Spinal cord (tissue), 10 donors: Measurements from ENCODE around the gene NCLN. TPM values are rescaled to one million over a fixed set of nuclear protein-coding genes. Genes with fewer than 3 reads are reported as not detected.
A peak's percentile ranks its signal among the peaks of the same experiment; 100 is the strongest.
"Not testable (repeated sequence)": the region's sequence is repeated elsewhere in the genome, so short reads cannot be mapped to it uniquely, and the experiment has no call there.

Experiments used
- DNase-seq, 6 donors: peaks; one replicate each; pipeline versions ENCODE4 v3.0.0 to v3.0.0-alpha.2; 2013 to 2015; ENCODE audit warnings: low spot score in 6 of 6, low read depth in 4 of 6
- H3K27ac ChIP-seq: one replicate; pipeline ENCODE4 v1.5.1; 2013; ENCODE audit warnings: low read depth, low read length, control low read depth
- H3K27me3 ChIP-seq: one replicate; pipeline ENCODE4 v1.6.1; 2013; ENCODE audit warnings: low read length; ENCODE audit not compliant: control insufficient read depth, insufficient read depth
- H3K36me3 ChIP-seq: one replicate; pipeline ENCODE4 v1.6.1; 2013; ENCODE audit warnings: low read length; ENCODE audit not compliant: control insufficient read depth, insufficient read depth
- H3K4me1 ChIP-seq: one replicate; pipeline ENCODE4 v1.6.1; 2013; ENCODE audit warnings: low read length; ENCODE audit not compliant: control insufficient read depth, insufficient read depth
- H3K4me3 ChIP-seq: one replicate; pipeline ENCODE4 v1.5.1; 2013; ENCODE audit warnings: low read depth, low read length, control low read depth
- H3K9me3 ChIP-seq: one replicate; pipeline ENCODE4 v1.6.1; 2013; ENCODE audit warnings: low read length; ENCODE audit not compliant: control insufficient read depth, insufficient read depth
- WGBS: methylation state at CpG from one replicate; pipeline ENCODE4 v1.1.5; 2013; ENCODE audit warnings: missing lambda C conversion rate; ENCODE audit not compliant: insufficient coverage; 5-methylcytosine and 5-hydroxymethylcytosine counted together
- polyA plus RNA-seq, 2 donors: library from polyadenylated mRNA; unstranded; fragments of 120-200 nt; gene quantifications; one replicate each; pipeline ENCODE4 v1.2.1, GENCODE V29; 2013; ENCODE audit not compliant: insufficient read length in 2 of 2
- total RNA-seq, 2 donors: library from RNA; depleted of rRNA in 1 of 2; stranded (reverse); fragments of 120-200 nt in 1 of 2; fragments of >200 nt in 1 of 2; gene quantifications; one replicate each; pipeline versions ENCODE4 v1.2.3 to v1.2.4, GENCODE V29; 2013 to 2014
- donor health status: healthy.

Gene NCLN
- total and polyA plus RNA-seq, 4 donors = 12.1 to 55.4 (median 31.2) TPM

DNA sequence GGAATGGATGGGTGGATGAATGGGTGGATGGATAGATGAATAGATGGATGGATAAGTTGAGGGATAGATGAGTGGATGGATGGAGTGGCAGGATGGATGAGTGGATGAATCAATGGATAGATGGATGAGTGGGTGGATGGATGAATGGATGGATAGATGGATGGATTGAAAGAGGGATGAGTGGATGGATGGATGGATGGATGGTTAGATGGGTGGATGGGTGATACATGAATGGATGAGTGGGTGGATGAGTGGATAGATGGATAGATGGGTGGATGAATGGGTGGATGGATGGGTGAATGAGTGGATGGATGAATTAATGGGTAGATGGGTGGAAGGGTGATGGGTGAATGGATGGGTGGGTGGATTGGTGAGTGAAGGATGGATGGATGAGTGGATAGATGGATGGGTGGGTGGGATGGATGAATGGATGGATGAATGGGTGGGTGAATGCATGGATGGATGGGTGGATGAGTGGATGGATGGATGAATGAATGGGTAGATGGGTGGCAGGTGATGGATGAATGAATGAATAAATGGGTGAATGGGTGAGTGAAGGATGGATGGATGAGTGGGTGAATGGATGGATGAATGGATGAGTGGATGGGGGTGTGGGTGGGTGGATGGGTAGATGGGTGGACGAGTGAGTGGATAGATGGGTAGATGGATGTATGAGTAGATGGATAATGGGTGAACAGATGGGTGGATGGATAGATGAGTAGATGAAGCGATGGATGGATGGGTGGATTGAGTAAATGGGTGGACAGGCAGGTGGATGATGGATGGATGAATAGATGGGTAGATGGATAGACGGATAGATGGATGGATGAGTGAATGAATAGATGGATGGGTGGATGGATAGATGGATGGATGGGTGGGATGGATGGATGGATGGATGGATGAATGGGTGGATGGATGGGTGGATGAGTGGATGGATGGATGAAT is 32.2 kb upstream of the NCLN start:
- Histone ChIP-seq H3K4me3 (no peak overlapping the region), H3K27ac (no peak overlapping the region), H3K36me3 (no peaks in the 10 kb centered on the region), H3K4me1 (no peaks in the 10 kb centered on the region), H3K27me3 (no peaks in the 10 kb centered on the region), H3K9me3 (no peaks in the 10 kb centered on the region)
- WGBS = 73% methylated on average over 3 of the region's 3 CpGs
- no peak for DNase-seq

DNA sequence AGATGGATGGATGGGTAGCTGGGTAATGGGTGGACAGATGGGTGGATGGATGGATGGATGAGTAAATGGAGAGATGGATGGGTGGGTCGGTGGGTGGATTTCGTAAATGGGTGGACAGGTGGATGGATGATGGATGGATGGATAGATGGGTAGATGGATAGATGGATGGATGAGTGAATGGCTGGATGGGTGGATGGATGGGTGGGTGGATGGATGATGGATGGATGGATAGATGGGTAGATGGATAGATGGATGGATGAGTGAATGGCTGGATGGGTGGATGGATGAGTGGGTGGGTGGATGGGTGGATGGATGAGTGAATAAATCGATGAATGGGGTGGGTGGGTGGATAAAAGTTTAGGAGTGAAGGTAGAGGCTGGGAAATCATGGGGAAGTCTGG is 31.3 kb upstream of the NCLN start:
- DNase-seq, H3K4me1 ChIP-seq, H3K4me3 ChIP-seq, H3K27me3 ChIP-seq, H3K27ac ChIP-seq, H3K9me3 ChIP-seq, H3K36me3 ChIP-seq: not testable (repeated sequence)
- 95% methylated on average over 3 of the region's 3 CpGs for WGBS

DNA sequence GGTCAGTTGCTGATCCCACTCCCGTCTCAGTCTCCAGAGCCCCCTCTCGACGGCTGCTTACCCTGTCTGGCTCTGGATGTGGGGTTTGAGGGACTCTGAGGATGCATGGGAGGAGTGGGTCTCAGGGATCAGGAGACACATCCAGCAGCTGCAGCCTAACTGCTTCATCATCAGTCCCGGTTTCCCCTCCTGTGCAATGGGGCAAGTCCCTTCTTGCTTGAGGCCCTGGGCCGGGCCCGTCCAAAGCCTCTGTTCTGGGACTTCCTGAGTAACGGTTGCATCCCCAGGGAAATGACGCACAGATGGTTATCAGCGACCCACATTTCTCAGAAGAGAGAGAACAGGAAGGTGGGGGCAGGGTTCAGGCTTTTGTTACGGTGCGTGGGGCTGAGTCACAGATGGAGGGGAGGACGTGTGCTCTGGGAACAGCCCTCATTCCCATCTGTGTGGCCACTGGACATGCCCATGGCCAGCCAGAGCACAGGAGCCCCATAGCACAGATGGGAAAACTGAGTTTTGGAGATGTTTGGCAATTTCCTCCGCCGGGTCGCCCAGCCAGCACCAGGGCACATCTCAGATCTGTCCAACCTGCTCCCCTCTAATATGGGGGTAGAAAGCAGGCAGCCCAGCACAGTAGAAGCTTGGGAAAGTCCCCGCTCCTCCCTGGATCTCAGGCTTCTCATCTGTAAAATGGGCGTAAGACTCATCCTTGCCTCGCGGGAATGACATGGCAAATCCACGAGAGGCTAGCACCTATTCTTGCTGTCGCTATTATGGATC is 30.6 kb upstream of the NCLN start:
- DNase-seq = peak in 1 of 6 donors; percentile 24
- Histone ChIP-seq H3K9me3 (no peaks in the 10 kb centered on the region), H3K36me3 (no peaks in the 10 kb centered on the region), H3K4me1 (no peaks in the 10 kb centered on the region), H3K4me3 (no peak overlapping the region), H3K27me3 (no peaks in the 10 kb centered on the region), H3K27ac (no peak overlapping the region)
- 84% methylated on average over 20 of the region's 21 CpGs for WGBS

DNA sequence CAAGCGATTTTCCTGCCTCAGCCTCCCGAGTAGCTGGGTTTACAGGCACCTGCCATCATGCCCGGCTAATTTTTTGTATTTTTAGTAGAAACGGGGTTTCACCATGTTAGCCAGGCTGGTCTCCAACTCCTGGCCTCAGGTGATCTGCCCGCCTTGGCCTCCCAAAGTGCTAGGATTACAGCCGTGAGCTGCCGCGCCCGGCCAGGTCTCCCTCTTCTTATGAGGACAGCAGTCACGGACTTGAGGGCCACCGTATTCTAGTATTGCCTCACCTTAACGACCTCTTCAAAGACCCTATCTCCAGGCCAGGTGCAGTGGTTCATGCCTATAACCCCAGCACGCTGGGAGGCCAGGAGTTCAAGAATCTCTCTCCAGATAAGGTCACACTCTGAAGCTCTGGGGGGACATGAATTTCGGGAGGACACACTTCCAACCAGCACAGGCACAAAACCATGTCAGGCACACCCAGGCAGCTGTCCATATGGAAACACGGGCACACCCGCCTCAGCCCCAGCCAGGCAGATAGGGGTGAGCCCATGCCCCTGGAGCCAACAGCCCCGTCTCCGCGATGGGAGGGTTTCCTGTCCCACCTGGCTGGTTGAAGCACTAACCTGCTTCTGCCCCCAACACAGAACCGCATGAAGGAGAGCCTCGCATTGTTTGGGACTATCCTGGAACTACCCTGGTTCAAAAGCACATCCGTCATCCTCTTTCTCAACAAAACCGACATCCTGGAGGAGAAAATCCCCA is 28.5 kb upstream of the NCLN start:
- WGBS = 86% methylated on average over 23 of the region's 23 CpGs
- H3K36me3 ChIP-seq = no peaks in the 10 kb centered on the region
- H3K9me3 ChIP-seq = no peaks in the 10 kb centered on the region
- no peak overlapping the region for H3K4me3 ChIP-seq
- H3K27me3 ChIP-seq = no peaks in the 10 kb centered on the region
- DNase-seq = no peak
- no peaks in the 10 kb centered on the region for H3K4me1 ChIP-seq
- no peak overlapping the region for H3K27ac ChIP-seq

DNA sequence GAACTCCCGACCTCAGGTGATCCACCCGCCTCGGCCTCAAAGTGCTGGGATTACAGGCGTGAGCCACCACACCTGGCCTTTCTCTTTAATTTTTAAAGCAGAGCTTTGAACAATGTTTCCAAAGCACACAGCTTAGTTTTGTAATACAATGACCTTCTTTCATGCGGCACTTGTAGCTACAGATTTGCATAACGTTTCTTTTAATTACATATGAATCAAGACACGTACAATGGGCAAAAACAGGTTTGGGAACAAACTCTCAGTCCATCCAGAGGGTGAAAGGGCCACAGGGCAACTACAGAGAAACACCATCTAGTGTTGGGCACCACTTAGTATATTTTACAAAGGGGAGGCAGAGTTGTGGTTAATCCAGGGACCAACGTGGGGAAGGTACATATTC is 26.2 kb upstream of the NCLN start:
- Histone ChIP-seq H3K9me3 (no peaks in the 10 kb centered on the region), H3K4me3 (no peak overlapping the region), H3K27me3 (no peaks in the 10 kb centered on the region), H3K4me1 (peaks cover 8% of the 10 kb centered on the region), H3K27ac (no peak overlapping the region), H3K36me3 (no peaks in the 10 kb centered on the region)
- WGBS = 65% methylated on average over 6 of the region's 8 CpGs
- no peak for DNase-seq

DNA sequence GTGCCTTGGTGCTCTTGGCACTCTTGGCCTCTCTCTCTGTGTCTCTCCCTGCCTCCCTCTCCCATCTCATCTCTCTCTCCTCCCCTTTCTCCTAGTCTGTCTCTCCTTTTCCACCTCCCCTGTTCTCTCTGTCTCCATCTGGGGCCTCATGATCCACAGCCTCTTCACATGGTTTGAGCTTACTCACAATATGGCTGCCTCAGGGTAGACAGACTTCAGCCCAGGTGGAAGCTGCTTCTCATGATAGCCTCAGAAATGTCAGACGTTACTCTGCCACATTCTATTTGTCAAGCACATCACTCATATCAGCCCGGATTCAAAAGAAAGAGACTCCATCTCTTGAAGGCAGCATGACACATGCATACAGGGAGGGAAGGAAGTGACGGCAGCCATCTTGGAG is 25.5 kb upstream of the NCLN start:
- H3K4me1 ChIP-seq = peaks cover 8% of the 10 kb centered on the region
- 100% methylated on average over 2 of the region's 3 CpGs for WGBS

DNA sequence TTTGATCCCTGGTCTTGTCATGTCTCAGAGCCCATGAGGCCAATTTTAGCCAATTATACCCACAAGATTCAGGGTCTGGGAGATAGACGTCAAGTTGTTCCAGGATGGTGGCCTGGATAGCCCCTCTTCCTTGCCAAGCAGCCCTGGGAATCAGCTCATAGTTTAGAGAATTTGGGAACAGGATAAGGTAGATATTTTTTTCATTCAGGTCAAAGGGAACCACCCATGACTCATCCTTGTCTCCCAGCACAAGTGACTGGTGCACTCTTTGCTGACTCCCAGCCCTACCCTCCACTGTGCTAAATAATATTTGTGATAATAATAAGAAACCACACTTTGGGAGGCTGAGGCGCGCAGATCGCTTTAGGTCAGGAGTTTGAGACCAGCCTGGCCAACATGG is 24.3 kb upstream of the NCLN start:
- no peaks in the 10 kb centered on the region for H3K36me3 ChIP-seq
- no peaks in the 10 kb centered on the region for H3K9me3 ChIP-seq
- H3K27me3 ChIP-seq = no peaks in the 10 kb centered on the region
- WGBS = no CpG with 5 or more reads among the region's 4 CpGs
- no peak overlapping the region for H3K27ac ChIP-seq
- peaks cover 8% of the 10 kb centered on the region for H3K4me1 ChIP-seq
- H3K4me3 ChIP-seq = no peak overlapping the region
- no peak for DNase-seq

More for the DNA sequence above, 25.5 kb upstream of the NCLN start:
- no peak overlapping the region for H3K27ac ChIP-seq
- H3K9me3 ChIP-seq = no peaks in the 10 kb centered on the region
- no peak overlapping the region for H3K4me3 ChIP-seq
- DNase-seq = no peak
- no peaks in the 10 kb centered on the region for H3K27me3 ChIP-seq
- H3K36me3 ChIP-seq = no peaks in the 10 kb centered on the region

DNA sequence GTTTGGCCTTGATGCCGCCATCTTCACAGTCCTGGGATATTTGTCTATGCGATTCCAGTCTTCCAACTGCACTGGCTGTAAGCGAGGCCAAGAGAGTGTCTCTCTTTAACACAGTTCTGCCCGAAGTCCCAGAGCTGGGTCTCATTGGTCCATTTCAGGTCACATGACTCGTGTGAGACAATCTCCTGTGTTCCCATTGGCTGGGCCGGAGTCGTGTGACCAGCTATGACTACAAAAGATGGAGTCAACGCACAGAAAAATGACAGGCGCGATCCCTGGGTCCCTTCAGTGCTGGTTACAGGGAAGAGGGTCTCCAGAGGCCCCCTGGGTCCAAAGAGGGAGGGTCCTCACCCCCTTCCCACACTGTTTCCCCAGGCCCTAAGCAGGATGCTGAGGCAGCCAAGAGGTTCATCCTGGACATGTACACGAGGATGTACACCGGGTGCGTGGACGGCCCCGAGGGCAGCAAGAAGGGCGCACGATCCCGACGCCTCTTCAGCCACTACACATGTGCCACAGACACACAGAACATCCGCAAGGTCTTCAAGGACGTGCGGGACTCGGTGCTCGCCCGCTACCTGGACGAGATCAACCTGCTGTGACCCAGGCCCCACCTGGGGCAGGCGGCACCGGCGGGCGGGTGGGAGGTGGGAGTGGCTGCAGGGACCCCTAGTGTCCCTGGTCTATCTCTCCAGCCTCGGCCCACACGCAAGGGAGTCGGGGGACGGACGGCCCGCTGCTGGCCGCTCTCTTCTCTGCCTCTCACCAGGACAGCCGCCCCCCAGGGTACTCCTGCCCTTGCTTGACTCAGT is 23.1 kb upstream of the NCLN start:
- no peaks in the 10 kb centered on the region for H3K27me3 ChIP-seq
- no peak overlapping the region for H3K27ac ChIP-seq
- H3K4me3 ChIP-seq = no peak overlapping the region
- H3K9me3 ChIP-seq = no peaks in the 10 kb centered on the region
- no peaks in the 10 kb centered on the region for H3K36me3 ChIP-seq
- peak in 1 of 6 donors; percentile 49 for DNase-seq
- 70% methylated on average over 28 of the region's 38 CpGs for WGBS
- peaks cover 8% of the 10 kb centered on the region for H3K4me1 ChIP-seq
